Loucy (cell line): ENCODE results near the gene GPLD1.

Source experiments
- EZH2phosphoT487 ChIP-seq: fragments of 200-600 bp; IDR thresholded peaks from 2 replicates; pipeline ENCODE4 v1.6.1; 2018; ENCODE audit warnings: antibody characterized with exemption, mild to moderate bottlenecking, moderate library complexity, borderline replicate concordance
- TF ChIP-seq, protein P1 (sequence below): fragments of 200-600 bp; sonication (generic); conservative IDR thresholded peaks from 2 replicates; pipeline ENCODE4 v1.5.1; 2014; ENCODE audit warnings: mild to moderate bottlenecking, antibody characterized with exemption, low read length

DNA sequence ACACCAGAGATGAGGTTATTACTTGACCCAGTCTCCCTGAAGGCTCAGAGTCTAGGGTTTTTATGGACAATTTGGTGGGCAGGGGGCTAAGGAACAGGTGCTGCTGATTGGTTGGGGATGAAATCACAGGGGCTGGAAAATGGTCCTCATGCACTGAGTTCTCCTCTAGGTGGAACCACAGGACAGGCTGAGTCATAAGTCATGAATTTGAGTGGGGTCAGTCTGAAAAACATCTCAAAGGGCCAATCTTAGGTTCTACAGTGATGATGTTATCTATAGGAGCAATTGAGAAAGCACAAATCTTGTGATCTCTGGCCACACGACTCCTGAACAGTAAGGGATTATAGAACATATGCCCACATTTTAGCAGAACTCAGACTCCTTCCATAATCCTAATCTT is 92.6 kb downstream of the GPLD1 start:
- TF ChIP-seq, protein P1, sequence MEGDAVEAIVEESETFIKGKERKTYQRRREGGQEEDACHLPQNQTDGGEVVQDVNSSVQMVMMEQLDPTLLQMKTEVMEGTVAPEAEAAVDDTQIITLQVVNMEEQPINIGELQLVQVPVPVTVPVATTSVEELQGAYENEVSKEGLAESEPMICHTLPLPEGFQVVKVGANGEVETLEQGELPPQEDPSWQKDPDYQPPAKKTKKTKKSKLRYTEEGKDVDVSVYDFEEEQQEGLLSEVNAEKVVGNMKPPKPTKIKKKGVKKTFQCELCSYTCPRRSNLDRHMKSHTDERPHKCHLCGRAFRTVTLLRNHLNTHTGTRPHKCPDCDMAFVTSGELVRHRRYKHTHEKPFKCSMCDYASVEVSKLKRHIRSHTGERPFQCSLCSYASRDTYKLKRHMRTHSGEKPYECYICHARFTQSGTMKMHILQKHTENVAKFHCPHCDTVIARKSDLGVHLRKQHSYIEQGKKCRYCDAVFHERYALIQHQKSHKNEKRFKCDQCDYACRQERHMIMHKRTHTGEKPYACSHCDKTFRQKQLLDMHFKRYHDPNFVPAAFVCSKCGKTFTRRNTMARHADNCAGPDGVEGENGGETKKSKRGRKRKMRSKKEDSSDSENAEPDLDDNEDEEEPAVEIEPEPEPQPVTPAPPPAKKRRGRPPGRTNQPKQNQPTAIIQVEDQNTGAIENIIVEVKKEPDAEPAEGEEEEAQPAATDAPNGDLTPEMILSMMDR, result no peak
- no peak for TF ChIP-seq EZH2phosphoT487
